ENCODE data around the gene ZNF835.
"Not testable (repeated sequence)": the region's sequence is repeated elsewhere in the genome, so short reads cannot be mapped to it uniquely, and the experiment has no call there.

ZNF835 gene

GRCh38 chr19:56671613-56671994 is at the start of gene ZNF835:
TSS of gene ZNF835 (minus strand) at chr19:56671757. CDS start at chr19:56665198, 6,559 bp downstream.
- H3K4me3 ChIP-seq, result peak within 1 kb of the TSS; percentile 23 to 49 (median 38)
- peak within 1 kb of the TSS in 3 of 21 experiments; percentile 5 to 54 (median 51) for H3K27ac ChIP-seq

- no peak overlapping the region for H3K27ac ChIP-seq
- no peak overlapping the region for H3K4me3 ChIP-seq
These were observed 48.7 kb upstream of the ZNF835 start for GRCh38 chr19:56720281-56720680.

- Histone ChIP-seq H3K27ac (no peak overlapping the region), H3K4me3 (no peak overlapping the region)
These were observed 46.7 kb upstream of the ZNF835 start for GRCh38 chr19:56718231-56718630.

- Histone ChIP-seq H3K4me3 (no peak overlapping the region), H3K27ac (no peak overlapping the region)
These were observed 41.2 kb upstream of the ZNF835 start for GRCh38 chr19:56712611-56713276.

- H3K27ac ChIP-seq, result no peak overlapping the region
- no peak overlapping the region for H3K4me3 ChIP-seq
These were observed 38.9 kb upstream of the ZNF835 start for GRCh38 chr19:56710437-56710836.

- no peak overlapping the region for H3K4me3 ChIP-seq
- H3K27ac ChIP-seq, result no peak overlapping the region
These were observed 36.3 kb upstream of the ZNF835 start for GRCh38 chr19:56707821-56708220.

GRCh38 chr19:56705939-56706338 is 34.4 kb upstream of the ZNF835 start:
- Histone ChIP-seq H3K4me3 (no peak overlapping the region), H3K27ac (no peak overlapping the region)

- H3K27ac ChIP-seq, result no peak overlapping the region
- no peak overlapping the region for H3K4me3 ChIP-seq
These were observed 30.3 kb upstream of the ZNF835 start for GRCh38 chr19:56701895-56702294.

- Histone ChIP-seq H3K27ac (no peak overlapping the region), H3K4me3 (no peak overlapping the region)
These were observed 28.0 kb upstream of the ZNF835 start for GRCh38 chr19:56699552-56699951.

- H3K27ac ChIP-seq, result no peak overlapping the region
- no peak overlapping the region for H3K4me3 ChIP-seq
These were observed 20.8 kb upstream of the ZNF835 start for GRCh38 chr19:56692206-56692895.

- H3K27ac ChIP-seq, result no peak overlapping the region
- no peak overlapping the region for H3K4me3 ChIP-seq
These were observed 19.1 kb upstream of the ZNF835 start for GRCh38 chr19:56690670-56691069.

GRCh38 chr19:56689198-56689597 is 17.6 kb upstream of the ZNF835 start:
- Histone ChIP-seq H3K4me3 (no peak overlapping the region), H3K27ac (no peak overlapping the region)

- no peak overlapping the region for H3K4me3 ChIP-seq
These were observed 15.5 kb upstream of the ZNF835 start for GRCh38 chr19:56687031-56687430.

GRCh38 chr19:56683116-56683515 is 11.6 kb upstream of the ZNF835 start:
- no peak overlapping the region for H3K27ac ChIP-seq
- no peak overlapping the region for H3K4me3 ChIP-seq

More at GRCh38 chr19:56687031-56687430, 15.5 kb upstream of the ZNF835 start:
- H3K27ac ChIP-seq, result no peak overlapping the region

GRCh38 chr19:56681702-56682101 is 10.1 kb upstream of the ZNF835 start:
- Histone ChIP-seq H3K4me3 (no peak overlapping the region), H3K27ac (no peak overlapping the region)

GRCh38 chr19:56678205-56678604 is 6.6 kb upstream of the ZNF835 start:
- no peak overlapping the region for H3K4me3 ChIP-seq
- no peak overlapping the region for H3K27ac ChIP-seq

- not testable (repeated sequence) for H3K27ac ChIP-seq, H3K4me3 ChIP-seq
These were observed 1.1 kb upstream of the ZNF835 start for GRCh38 chr19:56672610-56673009.

- Histone ChIP-seq H3K4me3 (peak overlapping the region; percentile 23 to 49 (median 38)), H3K27ac (peak overlapping the region in 3 of 21 experiments; percentile 5 to 54 (median 51))
These were observed 470 bp downstream of the ZNF835 start for GRCh38 chr19:56670961-56671612.

- peak overlapping the region in 1 of 7 experiments; percentile 38 for H3K4me3 ChIP-seq
- H3K27ac ChIP-seq, result no peak overlapping the region
These were observed 1.1 kb downstream of the ZNF835 start for GRCh38 chr19:56670401-56670960.

- Histone ChIP-seq H3K4me3 (no peak overlapping the region), H3K27ac (no peak overlapping the region)
These were observed 2.9 kb downstream of the ZNF835 start for GRCh38 chr19:56668676-56669075.
